ENCODE measurements around the gene GAGE10. TPM values are rescaled to one million over a fixed set of nuclear protein-coding genes. Genes with fewer than 3 reads are reported as not detected.
A peak's percentile ranks its signal among the peaks of the same experiment; 100 is the strongest.

GAGE10 gene
- total and polyA plus RNA-seq, 2 of the 8 experiments (the other 6 are each of a cell fraction or from before 2014, with no cell fraction given): not detected

- Histone ChIP-seq H3K27ac (ENCODE audit: low read depth, low read length) (peak overlapping the region; percentile 95), H3K23ac (ENCODE audit: insufficient read length) (no peak overlapping the region), H2BK12ac (ENCODE audit: low read depth, low read length) (peak overlapping the region; percentile 95; the same call in 1 of the 2 replicates), H2BK120ac (replicated peaks; ENCODE audit: low read depth, low read length) (no peak overlapping the region), H3K23me2 (ENCODE audit: low read depth, low read length) (no peaks in the 10 kb centered on the region; the same call in 1 of the 2 replicates), H3K9ac (replicated peaks in 1 of 4; ENCODE audit: extremely low read depth in 1 of 4, low read depth in 3 of 4, low read length in 3 of 4) (peak overlapping the region; percentile 81 to 99 (median 94)), H4K8ac (ENCODE audit: extremely low read depth, insufficient read depth, low read length) (peak overlapping the region; percentile 99; the same call in 1 of the 2 replicates), H3K27me3 (replicated peaks in 1 of 4; ENCODE audit: control insufficient read depth in 3 of 4, extremely low read depth in 1 of 4, insufficient read depth in 3 of 4, low read length in 3 of 4) (no peaks in the 10 kb centered on the region), H2AK5ac (ENCODE audit: low read depth, low read length) (no peak overlapping the region), H3K4me1 (replicated peaks in 1 of 4; ENCODE audit: control insufficient read depth in 3 of 4, insufficient read depth in 4 of 4, low read length in 3 of 4) (peaks cover 0 to 14% (median 5%) of the 10 kb centered on the region in 4 experiments; a peak in 4 of 7 replicates), H4K5ac (ENCODE audit: insufficient read length, low read depth, low read length) (peak overlapping the region; percentile 99), H4K20me1 (replicated peaks in 1 of 2; ENCODE audit: control insufficient read depth in 1 of 2, insufficient read depth in 2 of 2, low read length in 2 of 2) (peaks cover 0 to 13% of the 10 kb centered on the region in 2 experiments), H3K14ac (ENCODE audit: insufficient read length) (no peak overlapping the region), H3K36me3 (ENCODE audit: control insufficient read depth in 2 of 4, insufficient read depth in 4 of 4, low read length in 3 of 4) (no peaks in the 10 kb centered on the region), H3K79me1 (ENCODE audit: low read depth, low read length) (peaks cover 2% of the 10 kb centered on the region; the same call in 1 of the 2 replicates), H2AFZ (ENCODE audit: low read length) (peak overlapping the region; percentile 90; the same call in 1 of the 2 replicates), H2BK15ac (ENCODE audit: low read length) (no peak overlapping the region), H3K4me3 (ENCODE audit: extremely low read depth in 1 of 4, insufficient read depth in 2 of 4, low read depth in 3 of 4, low read length in 4 of 4) (peak overlapping the region; percentile 47 to 99 (median 73)), H2BK20ac (ENCODE audit: low read length) (no peak overlapping the region), H4K91ac (replicated peaks; ENCODE audit: insufficient read length, low read length) (peak overlapping the region; percentile 97), H2BK5ac (ENCODE audit: low read depth, low read length) (peak overlapping the region; percentile 99), H3K18ac (ENCODE audit: extremely low read depth, low read length) (peak overlapping the region; percentile 95), H3K56ac (replicated peaks; ENCODE audit: insufficient read length, low read depth, low read length) (peak overlapping the region; percentile 79), H3K4me2 (ENCODE audit: insufficient read depth in 1 of 2, low read depth in 2 of 2, low read length in 2 of 2) (peak overlapping the region; percentile 74 to 93), H3K79me2 (ENCODE audit: control insufficient read depth in 1 of 2, insufficient read depth in 2 of 2, low read length in 2 of 2) (peaks cover 12 to 38% of the 10 kb centered on the region in 2 experiments; a peak in 3 of 4 replicates), H3K9me3 (ENCODE audit: insufficient read depth in 2 of 2, low read depth in 1 of 2, low read length in 1 of 2) (no peaks in the 10 kb centered on the region), H3K4ac (replicated peaks; ENCODE audit: insufficient read length, low read depth, low read length) (peak overlapping the region; percentile 91)
- DNase-seq (ENCODE audit: low read depth in 1 of 2, low spot score in 2 of 2): peak; percentile 83 to 85
- ChIA-PET CTCF (ENCODE audit: partially characterized antibody) (interaction anchor here (0.6 to 0.8 kb wide), 2 partner anchors 38 to 76 kb away, joined by 3 read pairs; no protein-coding TSS in a partner anchor), POLR2A (ENCODE audit: partially characterized antibody) (interaction anchor here (0.7 to 2.3 kb wide), 10 partner anchors 10 to 79 kb away, joined by 3 to 10 read pairs (median 6); partner anchors contain the start of gene CCDC22)
- peak; percentile 88 for FAIRE-seq
- WGBS, 2 experiments (ENCODE audit: extremely low coverage in 1 of 2, insufficient coverage in 1 of 2, insufficient read length in 1 of 2, insufficient replicate concordance in 2 of 2, low coverage in 1 of 2, low lambda C conversion rate in 2 of 2, missing lambda C conversion rate in 1 of 2): 1% methylated on average over 23 of the region's 45 CpGs; no CpG with 5 or more reads in 1 of the 2 experiments
- TF ChIP-seq BCL11A (IDR thresholded peaks at IDR 0.05; ENCODE audit: low read depth in 2 of 2, low read length in 2 of 2) (no peak), TAF1 (IDR thresholded peaks at IDR 0.05; ENCODE audit: low read depth, low read length) (peak; percentile 67), EP300 (IDR thresholded peaks at IDR 0.05; ENCODE audit: borderline replicate concordance in 1 of 2, low read depth in 2 of 2, low read length in 2 of 2) (no peak), CHD2 (IDR thresholded peaks at IDR 0.05; ENCODE audit: low read length) (peak; percentile 70), TBP (IDR thresholded peaks at IDR 0.05; ENCODE audit: low read depth, low read length) (peak; percentile 67), BRCA1 (IDR thresholded peaks at IDR 0.05; ENCODE audit: low read depth, low read length) (no peak), CHD1 (IDR thresholded peaks at IDR 0.05; ENCODE audit: low read depth, low read length) (no peak), SIRT6 (IDR thresholded peaks at IDR 0.05; ENCODE audit: low read length) (no peak), CREB1 (IDR thresholded peaks at IDR 0.05) (peak; percentile 89), MAX (IDR thresholded peaks at IDR 0.05) (0 out of 2 replicates have a peak, but pooled peaks have one; percentile 1)
Observed at GRCh38 chrX:49269010-49269766, 34.3 kb upstream of the GAGE10 start.

Data from H1 (cell line).